Measurements from ENCODE around the gene MYZAP. TPM values are rescaled to one million over a fixed set of nuclear protein-coding genes. Genes with fewer than 3 reads are reported as not detected.
A peak's percentile ranks its signal among the peaks of the same experiment; 100 is the strongest.

The MYZAP gene
- total RNA-seq, 4 donors from 2014 or later, result 7.7 to 21.4 (median 19.4) TPM

DNA sequence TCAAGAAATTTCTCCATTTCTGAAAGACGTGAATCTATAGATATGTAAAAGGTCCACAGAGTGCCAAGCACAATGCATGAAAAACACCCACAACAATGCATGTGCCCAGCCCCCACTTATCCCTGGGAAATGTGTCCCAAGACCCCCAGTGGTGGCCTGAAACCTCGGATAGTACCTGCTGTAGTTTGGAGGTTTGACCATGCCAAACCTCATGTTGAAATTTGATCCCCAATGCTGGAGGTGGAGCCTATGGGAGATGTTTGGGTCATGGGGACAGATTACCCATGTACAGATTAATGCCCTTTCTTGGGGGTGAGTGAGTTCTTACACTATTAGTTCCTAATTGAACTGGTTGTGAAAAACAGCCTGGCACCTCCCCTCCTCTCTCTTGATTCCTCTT lies 21.4 kb upstream of the MYZAP start:
- peak in 1 of 2 donors; percentile 42 for DNase-seq (ENCODE audit: low spot score in 2 of 2)
- no peak for TF ChIP-seq POLR2A (IDR thresholded peaks at IDR 0.05)
- TF ChIP-seq, protein P1, sequence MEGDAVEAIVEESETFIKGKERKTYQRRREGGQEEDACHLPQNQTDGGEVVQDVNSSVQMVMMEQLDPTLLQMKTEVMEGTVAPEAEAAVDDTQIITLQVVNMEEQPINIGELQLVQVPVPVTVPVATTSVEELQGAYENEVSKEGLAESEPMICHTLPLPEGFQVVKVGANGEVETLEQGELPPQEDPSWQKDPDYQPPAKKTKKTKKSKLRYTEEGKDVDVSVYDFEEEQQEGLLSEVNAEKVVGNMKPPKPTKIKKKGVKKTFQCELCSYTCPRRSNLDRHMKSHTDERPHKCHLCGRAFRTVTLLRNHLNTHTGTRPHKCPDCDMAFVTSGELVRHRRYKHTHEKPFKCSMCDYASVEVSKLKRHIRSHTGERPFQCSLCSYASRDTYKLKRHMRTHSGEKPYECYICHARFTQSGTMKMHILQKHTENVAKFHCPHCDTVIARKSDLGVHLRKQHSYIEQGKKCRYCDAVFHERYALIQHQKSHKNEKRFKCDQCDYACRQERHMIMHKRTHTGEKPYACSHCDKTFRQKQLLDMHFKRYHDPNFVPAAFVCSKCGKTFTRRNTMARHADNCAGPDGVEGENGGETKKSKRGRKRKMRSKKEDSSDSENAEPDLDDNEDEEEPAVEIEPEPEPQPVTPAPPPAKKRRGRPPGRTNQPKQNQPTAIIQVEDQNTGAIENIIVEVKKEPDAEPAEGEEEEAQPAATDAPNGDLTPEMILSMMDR (IDR thresholded peaks at IDR 0.05), result no peak
- WGBS, 2 donors, result 68 to 81% methylated on average over 2 of the region's 2 CpGs
- no peak overlapping the region for H3K4me3 ChIP-seq (ENCODE audit: low read depth, poor library complexity, severe bottlenecking)
- intact Hi-C loops (cut with DNase I; ENCODE audit: low total_unique reads), result loop anchor here (5.0 kb wide), 1 partner anchor 1427 kb away; no protein-coding TSS in a partner anchor

DNA sequence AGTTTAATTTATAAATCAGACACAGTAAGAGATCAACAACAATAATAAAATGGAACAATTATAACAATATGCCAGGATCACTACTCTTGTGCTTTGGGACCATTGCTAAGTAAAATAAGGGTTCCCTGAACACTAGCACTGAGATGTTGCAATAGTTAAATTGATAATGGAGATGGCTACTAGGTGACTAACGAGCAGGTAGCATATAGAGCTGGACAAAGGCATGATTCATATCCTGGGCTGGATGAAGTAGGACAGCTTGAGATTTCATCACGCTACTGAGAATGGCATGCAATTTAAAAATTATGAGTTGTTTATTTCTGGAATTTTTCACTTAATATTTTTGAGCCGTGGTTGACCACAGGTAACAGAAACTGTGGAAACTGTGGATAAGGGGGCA lies 20.7 kb upstream of the MYZAP start:
- 45 to 82% methylated on average over 3 of the region's 3 CpGs for WGBS, 2 donors
- H3K4me3 ChIP-seq (ENCODE audit: low read depth, poor library complexity, severe bottlenecking), result no peak overlapping the region
- intact Hi-C loops (cut with DNase I; ENCODE audit: low total_unique reads), result loop anchor here (5.0 kb wide), 1 partner anchor 1426 kb away; no protein-coding TSS in a partner anchor
- TF ChIP-seq, protein P1 (IDR thresholded peaks at IDR 0.05), result no peak
- no peak for TF ChIP-seq POLR2A (IDR thresholded peaks at IDR 0.05)
- no peak for DNase-seq (ENCODE audit: low spot score in 2 of 2)

DNA sequence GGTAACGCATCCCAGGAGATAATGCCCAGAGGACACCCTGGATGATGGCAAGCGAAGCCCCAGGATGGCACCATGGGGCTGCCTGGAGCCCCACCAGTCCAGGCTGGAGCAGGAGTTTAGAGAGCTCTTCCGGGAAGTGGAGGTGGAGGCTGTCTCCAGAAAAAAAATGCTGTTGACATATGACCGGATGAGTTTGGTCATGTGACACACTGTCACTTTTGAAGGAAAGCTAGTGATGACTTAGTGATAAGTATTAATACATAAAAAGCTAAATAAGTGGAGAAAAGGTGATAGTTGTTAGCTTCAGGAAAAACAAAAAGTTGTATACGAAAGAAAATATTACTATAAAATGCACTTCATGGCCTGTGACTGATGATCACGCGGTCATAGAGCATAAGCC lies 20.0 kb upstream of the MYZAP start:
- H3K4me3 ChIP-seq (ENCODE audit: low read depth, poor library complexity, severe bottlenecking), result no peak overlapping the region
- intact Hi-C loops (cut with DNase I; ENCODE audit: low total_unique reads), result loop anchor here (5.0 kb wide), 1 partner anchor 1426 kb away; no protein-coding TSS in a partner anchor
- DNase-seq (ENCODE audit: low spot score in 2 of 2), result peak in 1 of 2 donors; percentile 48
- no peak for TF ChIP-seq POLR2A (IDR thresholded peaks at IDR 0.05)
- TF ChIP-seq, protein P1 (IDR thresholded peaks at IDR 0.05), result no peak
- 85 to 88% methylated on average over 7 of the region's 7 CpGs for WGBS, 2 donors

DNA sequence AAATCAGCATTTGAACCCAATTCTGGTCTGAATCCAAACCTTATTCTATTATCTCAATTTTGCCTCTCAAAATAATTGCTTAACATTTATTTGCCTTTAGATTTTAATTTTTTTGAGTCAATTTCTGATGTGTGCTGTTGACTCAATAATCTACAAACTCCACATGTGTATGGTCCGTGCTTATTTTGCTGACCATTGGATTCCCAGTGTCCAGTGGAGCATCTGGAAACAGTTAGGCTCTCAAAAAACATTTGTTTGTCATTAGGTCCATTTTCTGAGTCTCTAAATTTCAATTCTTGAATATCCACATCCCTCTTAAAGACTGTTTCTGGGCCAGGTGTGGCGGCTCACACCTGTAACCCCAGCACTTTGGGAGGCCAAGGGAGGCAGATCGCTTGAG lies 19.2 kb upstream of the MYZAP start:
- no peak for DNase-seq (ENCODE audit: low spot score in 2 of 2)
- 75 to 79% methylated on average over 3 of the region's 3 CpGs for WGBS, 2 donors
- intact Hi-C loops (cut with DNase I; ENCODE audit: low total_unique reads), result loop anchor here (5.0 kb wide), 1 partner anchor 1425 kb away; no protein-coding TSS in a partner anchor
- H3K4me3 ChIP-seq (ENCODE audit: low read depth, poor library complexity, severe bottlenecking), result no peak overlapping the region
- no peak for TF ChIP-seq POLR2A (IDR thresholded peaks at IDR 0.05)
- TF ChIP-seq, protein P1 (IDR thresholded peaks at IDR 0.05), result no peak

DNA sequence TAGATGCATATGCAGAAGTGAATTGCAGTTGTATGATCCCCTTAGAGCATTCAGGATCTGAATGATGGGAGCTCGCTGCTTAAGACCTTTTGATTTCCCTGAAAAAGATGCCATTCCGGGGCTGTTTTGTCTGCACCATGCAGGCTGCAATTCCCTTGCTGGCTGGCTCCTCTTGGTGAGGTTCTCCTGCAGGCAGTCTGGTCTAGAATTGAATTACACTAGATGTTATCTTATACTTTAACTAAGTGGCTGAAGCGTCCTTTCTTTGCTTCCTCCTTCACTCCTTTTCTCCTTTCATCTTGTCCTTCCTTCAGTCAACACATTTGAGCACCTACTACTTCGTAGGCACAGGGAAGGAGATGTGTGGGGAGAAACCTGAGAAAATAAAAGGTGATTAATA lies 18.6 kb upstream of the MYZAP start:
- no peak for TF ChIP-seq POLR2A (IDR thresholded peaks at IDR 0.05)
- TF ChIP-seq, protein P1 (IDR thresholded peaks at IDR 0.05), result no peak
- 86 to 88% methylated on average over 4 of the region's 4 CpGs for WGBS, 2 donors
- intact Hi-C loops (cut with DNase I; ENCODE audit: low total_unique reads), result loop anchor here (5.0 kb wide), 1 partner anchor 1424 kb away; no protein-coding TSS in a partner anchor
- no peak overlapping the region for H3K4me3 ChIP-seq (ENCODE audit: low read depth, poor library complexity, severe bottlenecking)
- DNase-seq (ENCODE audit: low spot score in 2 of 2), result no peak

DNA sequence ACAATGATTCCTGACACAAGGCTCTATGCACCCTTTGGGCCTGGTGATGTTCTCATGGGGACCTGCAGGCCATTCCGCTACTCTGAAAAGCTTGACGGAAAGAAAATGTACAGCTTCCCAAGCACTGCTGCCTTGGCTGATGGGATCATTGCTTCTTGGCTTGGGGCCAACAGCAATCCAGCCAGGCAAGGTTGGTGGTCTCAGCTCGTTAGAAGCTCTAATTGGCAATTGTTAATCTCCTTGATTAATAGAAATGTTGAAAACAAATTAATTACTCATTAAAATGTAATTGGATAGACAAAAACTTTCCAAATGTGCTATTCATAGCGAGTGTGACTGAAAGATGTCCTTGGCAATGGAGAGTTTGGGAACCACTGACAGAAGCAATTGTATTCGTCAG lies 16.3 kb upstream of the MYZAP start:
- DNase-seq (ENCODE audit: low spot score in 2 of 2), result no peak
- H3K4me3 ChIP-seq (ENCODE audit: low read depth, poor library complexity, severe bottlenecking), result no peak overlapping the region
- TF ChIP-seq POLR2A (IDR thresholded peaks at IDR 0.05), result no peak
- TF ChIP-seq, protein P1 (IDR thresholded peaks at IDR 0.05), result no peak
- intact Hi-C loops (cut with DNase I; ENCODE audit: low total_unique reads), result no loop called here
- WGBS, 2 donors, result 79 to 80% methylated on average over 5 of the region's 5 CpGs

All from lower leg skin (tissue), 4 donors.